ENCODE results near the gene THAP6.
"Not testable (repeated sequence)": the region's sequence is repeated elsewhere in the genome, so short reads cannot be mapped to it uniquely, and the experiment has no call there.

Gene THAP6

DNA sequence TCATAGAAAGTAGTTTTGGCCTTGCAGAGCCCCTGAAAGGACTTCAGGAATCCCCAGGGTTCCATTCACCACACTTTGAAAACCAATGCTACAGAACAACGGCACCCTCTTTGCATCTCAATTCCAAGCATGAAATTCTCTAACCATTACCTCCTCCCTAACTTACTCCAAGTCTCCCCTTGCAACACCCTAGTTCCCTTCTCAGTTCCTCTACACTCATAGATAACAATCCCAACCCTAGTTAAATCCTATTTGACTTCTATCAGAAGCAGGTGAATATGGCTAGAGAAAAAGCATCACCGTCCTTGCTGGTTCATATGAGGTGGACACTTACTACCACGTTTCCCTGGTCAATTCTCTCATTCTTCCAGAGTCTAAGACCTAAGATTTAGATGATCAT, 2.4 kb upstream of the THAP6 start:
- no peak for DNase-seq (ENCODE audit: low spot score)
- TF ChIP-seq, protein P1, sequence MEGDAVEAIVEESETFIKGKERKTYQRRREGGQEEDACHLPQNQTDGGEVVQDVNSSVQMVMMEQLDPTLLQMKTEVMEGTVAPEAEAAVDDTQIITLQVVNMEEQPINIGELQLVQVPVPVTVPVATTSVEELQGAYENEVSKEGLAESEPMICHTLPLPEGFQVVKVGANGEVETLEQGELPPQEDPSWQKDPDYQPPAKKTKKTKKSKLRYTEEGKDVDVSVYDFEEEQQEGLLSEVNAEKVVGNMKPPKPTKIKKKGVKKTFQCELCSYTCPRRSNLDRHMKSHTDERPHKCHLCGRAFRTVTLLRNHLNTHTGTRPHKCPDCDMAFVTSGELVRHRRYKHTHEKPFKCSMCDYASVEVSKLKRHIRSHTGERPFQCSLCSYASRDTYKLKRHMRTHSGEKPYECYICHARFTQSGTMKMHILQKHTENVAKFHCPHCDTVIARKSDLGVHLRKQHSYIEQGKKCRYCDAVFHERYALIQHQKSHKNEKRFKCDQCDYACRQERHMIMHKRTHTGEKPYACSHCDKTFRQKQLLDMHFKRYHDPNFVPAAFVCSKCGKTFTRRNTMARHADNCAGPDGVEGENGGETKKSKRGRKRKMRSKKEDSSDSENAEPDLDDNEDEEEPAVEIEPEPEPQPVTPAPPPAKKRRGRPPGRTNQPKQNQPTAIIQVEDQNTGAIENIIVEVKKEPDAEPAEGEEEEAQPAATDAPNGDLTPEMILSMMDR (IDR thresholded peaks at IDR 0.05; ENCODE audit: extremely low read depth, missing control alignments): no peak

DNA sequence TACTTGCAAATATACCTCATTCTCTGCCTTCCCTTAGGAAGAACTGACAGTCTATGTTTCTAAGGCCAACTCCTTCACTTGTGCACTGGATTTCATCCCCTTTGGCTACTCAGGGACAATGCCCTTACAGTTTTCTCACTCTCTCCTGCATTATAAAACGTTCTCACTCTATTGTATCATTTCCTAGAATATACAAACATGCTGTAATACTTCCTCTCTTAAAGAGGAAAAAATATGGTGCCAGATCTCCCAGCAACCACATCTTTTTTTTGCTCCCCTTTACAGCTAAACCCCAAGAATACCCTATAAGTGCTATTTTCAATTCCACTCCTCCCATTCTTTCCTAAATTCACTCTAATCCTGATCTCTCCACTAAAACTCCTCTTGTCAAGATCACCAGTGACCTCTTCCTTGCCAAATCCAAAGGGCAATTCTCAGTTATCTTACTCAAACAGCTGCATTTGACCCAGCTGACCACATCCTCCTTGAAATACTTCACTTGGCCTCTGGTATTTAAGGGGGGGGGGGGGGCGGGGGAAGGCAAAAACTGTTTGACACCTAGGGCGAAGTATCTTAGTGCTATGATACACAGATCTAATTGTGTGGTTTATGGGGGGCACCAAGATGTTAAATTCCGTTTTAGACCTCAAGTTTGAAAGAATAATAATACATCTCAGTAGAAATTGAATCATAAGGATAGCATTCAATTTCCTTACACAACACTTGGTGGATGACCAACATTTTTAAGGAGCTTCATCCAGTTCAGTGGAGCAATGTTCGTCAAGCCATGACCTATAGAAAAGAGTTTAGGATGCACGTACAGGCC, 1.7 kb upstream of the THAP6 start:
- TF ChIP-seq, protein P1 (IDR thresholded peaks at IDR 0.05; ENCODE audit: extremely low read depth, missing control alignments): no peak
- DNase-seq (ENCODE audit: low spot score): peak; percentile 13

DNA sequence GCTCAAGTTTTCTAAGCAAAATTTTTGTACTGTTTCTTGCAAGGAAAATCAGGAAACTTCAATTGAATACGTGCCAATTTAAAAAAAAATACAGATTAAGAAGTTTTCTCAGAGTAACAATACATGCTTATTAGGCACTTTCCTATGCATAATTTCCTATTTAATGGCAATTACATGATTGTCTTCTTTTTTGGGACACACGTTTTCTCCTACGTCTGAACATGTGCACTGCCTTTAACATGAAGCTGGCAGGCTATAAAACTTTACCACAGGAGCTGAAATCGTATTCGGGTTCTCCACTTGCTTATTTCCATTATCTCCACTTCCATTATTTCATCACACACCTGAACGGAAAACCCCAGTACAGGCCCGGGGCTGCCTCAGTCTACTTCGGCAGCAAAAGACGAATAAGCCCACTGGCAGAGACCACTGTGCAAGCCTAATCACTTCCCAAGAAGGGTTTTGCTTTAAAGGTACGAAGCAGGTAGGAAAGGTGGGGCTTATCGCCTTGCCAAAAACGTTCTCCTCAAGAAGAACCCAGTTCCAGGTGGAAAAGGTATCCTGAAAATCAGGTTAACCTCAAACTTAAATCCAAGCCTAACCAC, 645 bp upstream of the THAP6 start:
- no peak for DNase-seq (ENCODE audit: low spot score)
- TF ChIP-seq, protein P1 (IDR thresholded peaks at IDR 0.05; ENCODE audit: extremely low read depth, missing control alignments): no peak

- TF ChIP-seq, protein P1 (IDR thresholded peaks at IDR 0.05; ENCODE audit: extremely low read depth, missing control alignments): no peak
- DNase-seq (ENCODE audit: low spot score): peak; percentile 18
Observed at GRCh38 chr4:75514949-75515612, 808 bp downstream of the THAP6 start.

GRCh38 chr4:75516144-75516543, 1.9 kb downstream of the THAP6 start:
- no peak for DNase-seq (ENCODE audit: low spot score)
- TF ChIP-seq, protein P1 (IDR thresholded peaks at IDR 0.05; ENCODE audit: extremely low read depth, missing control alignments): no peak

DNA sequence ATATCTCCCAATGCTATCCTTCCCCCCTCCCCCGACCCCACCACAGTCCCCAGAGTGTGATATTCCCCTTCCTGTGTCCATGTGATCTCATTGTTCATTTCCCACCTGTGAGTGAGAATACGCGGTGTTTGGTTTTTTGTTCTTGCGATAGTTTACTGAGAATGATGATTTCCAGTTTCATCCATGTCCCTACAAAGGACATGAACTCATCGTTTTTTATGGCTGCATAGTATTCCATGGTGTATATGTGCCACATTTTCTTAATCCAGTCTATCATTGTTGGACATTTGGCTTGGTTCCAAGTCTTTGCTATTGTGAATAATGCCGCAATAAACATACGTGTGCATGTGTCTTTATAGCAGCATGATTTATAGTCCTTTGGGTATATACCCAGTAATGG, 5.2 kb downstream of the THAP6 start:
- DNase-seq (ENCODE audit: low spot score): not testable (repeated sequence)

GRCh38 chr4:75525086-75525485, 10.8 kb downstream of the THAP6 start:
- TF ChIP-seq, protein P1 (IDR thresholded peaks at IDR 0.05; ENCODE audit: extremely low read depth, missing control alignments): no peak
- no peak for DNase-seq (ENCODE audit: low spot score)
